GM18870 (cell line): ENCODE data around the gene GPATCH3.
"Not testable (repeated sequence)": the region's sequence is repeated elsewhere in the genome, so short reads cannot be mapped to it uniquely, and the experiment has no call there.

Experiments used
- ATAC-seq: cut with Tn5 transposase; IDR thresholded peaks from one replicate; pipeline ENCODE4 v1.9.1; 2021; ENCODE audit warnings: moderate library complexity; ENCODE audit not compliant: unreplicated experiment

Gene GPATCH3, protein sequence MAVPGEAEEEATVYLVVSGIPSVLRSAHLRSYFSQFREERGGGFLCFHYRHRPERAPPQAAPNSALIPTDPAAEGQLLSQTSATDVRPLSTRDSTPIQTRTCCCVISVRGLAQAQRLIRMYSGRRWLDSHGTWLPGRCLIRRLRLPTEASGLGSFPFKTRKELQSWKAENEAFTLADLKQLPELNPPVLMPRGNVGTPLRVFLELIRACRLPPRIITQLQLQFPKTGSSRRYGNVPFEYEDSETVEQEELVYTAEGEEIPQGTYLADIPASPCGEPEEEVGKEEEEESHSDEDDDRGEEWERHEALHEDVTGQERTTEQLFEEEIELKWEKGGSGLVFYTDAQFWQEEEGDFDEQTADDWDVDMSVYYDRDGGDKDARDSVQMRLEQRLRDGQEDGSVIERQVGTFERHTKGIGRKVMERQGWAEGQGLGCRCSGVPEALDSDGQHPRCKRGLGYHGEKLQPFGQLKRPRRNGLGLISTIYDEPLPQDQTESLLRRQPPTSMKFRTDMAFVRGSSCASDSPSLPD

DNA sequence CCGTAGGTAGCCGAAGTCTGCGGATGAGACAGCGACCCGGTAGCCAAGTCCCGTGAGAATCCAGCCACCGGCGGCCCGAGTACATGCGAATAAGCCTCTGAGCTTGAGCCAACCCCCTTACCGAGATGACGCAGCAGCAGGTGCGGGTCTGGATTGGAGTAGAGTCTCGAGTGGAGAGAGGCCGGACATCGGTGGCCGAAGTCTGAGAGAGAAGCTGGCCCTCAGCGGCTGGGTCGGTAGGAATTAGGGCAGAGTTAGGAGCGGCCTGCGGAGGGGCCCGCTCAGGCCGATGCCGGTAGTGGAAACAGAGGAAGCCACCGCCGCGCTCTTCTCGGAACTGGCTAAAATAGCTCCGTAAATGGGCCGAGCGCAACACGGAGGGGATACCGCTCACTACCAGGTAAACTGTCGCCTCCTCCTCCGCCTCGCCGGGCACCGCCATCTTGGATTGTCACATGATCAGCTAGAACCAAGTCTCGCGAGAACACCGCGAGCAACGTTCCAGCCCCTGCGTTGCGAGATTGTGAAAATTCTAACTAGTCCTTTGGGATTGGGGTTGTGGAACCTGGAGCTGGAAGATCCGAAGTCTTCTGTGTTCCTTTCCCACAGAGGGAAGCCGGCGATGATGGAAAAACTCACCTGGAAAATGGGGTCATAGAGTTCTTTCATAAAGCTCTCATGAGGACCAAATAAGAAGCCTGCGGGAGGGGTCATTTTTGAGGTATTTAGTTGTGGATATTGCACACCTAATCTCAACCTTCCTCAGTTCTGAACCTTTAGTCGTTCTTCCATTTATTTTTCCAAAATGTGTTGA is at the start of gene GPATCH3:
TSS of gene GPATCH3 (minus strand) at position 467 of the 814 bp plus-strand sequence. CDS start at position 442, 25 bp downstream.
- ATAC-seq, result peak; percentile 77

DNA sequence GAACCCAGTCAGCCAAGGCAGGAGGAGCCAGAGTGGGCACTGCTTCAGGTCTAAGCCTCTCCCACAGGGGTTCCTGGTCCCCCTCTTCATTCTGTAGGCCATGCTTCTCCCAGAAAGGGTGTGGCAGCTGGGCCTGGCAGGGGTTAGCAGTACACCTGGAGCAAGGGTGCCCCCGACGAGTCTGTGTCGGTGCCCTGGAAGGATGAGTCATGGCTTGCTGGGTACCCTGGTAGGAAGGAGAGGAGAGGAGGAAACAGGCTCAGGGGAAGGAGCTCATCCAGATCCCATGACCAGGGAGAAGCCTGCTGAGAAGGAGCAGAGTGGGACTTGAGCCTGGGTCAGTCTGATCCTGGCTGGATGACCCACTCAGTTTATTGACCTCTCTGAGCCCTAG is 49.7 kb upstream of the GPATCH3 start:
- no peak for ATAC-seq

DNA sequence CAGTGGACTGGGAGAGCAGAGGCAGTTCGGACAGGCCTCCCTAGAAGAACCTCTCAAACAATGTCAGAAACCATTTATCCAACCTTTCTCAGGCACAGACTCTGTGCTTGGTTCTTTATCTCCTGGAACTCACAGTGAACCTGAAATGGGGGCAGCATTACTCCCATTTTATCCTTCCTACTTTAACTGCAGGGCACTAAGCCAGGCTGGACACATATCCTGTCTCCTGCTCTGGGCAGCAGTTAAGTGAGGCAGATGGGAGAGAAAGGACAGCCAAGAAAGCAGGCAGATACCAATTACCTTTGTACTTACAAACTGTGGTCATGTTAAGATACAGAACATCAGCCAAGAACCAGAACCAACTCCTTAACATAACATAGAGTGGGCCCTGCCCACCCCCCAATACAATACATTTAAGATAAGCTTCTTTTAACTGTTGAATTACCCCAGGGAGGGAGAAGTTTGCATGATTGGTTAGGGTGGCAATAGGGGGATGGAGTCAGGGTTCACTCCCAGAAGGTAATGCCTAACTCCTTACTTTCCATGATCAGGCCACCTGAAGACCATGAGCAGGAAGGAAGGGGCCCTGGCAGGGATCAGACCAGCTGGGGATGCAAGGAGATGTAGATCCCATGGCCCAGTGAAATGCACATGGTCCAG is 49.1 kb upstream of the GPATCH3 start:
- ATAC-seq, result no peak

DNA sequence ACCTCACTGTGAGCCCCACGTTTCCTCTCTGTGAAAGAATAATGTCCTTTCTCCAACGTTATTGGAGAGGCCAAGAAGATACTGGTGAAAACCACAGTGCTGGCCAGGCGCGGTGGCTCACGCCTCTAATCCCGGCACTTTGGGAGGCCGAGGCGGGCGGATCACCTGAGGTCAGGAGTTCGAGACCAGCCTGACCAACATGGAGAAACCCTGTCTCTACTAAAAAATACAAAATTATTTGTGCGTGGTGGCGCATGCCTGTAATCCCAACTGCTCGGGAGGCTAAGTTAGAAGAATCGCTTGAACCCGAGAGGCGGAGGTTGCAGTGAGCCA is 48.4 kb upstream of the GPATCH3 start:
- not testable (repeated sequence) for ATAC-seq

DNA sequence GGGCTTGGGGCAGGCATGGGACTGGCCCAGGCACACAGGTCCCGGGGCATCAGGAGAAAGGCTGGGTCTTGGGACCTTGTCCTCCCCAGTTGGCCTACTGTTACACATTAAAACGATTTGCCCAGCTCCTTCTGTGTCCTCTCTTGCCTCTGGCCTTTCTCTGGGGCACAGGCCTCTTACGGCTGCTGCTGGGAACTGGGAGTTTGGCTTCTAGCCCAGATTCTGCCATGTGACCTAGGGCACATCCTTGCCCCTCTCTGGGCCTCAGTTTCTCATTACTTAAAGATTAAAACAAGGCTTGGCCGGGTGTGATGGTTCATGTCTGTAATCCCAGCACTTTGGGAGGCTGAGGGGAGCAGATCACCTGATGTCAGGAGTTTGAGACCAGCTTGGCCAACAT is 46.0 kb upstream of the GPATCH3 start:
- no peak for ATAC-seq

DNA sequence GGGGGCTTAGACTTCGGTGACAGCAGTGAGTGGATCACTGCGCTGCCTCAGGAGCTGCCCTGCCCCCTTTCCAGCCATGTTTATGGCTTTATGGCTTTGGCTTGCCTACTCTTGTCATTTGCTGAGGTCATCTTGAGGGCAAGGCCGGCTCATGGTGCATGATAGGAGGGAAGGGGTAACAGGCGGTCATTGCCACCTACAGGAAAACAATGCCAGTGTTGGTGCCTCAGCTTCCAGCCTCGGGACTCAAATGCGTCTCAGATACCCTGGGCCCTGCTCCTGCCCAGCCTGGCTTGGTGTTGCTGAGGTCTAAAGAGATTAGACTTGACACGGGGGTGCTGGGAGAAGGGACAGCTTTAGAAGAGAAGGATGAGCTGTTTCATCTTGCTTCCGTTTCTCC is 45.5 kb upstream of the GPATCH3 start:
- ATAC-seq, result no peak

DNA sequence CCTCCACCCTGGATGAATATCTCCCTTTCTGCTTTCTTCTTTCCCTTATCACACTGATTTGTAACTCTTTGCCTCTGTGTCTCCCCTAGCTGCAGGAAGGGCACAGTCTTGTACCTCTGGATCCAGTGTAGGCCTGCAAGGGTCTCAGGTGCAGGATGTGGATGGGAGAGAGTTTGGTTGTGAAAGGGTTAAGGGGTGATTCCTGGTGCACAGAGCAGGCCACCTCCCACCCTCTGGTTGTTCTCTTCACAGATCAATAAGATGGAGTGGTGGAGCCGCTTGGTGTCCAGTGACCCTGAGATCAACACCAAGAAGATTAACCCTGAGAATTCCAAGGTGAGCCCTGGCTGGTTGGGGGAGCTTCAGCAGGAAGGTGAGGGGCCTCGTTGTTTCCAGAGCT is 44.9 kb upstream of the GPATCH3 start:
- ATAC-seq, result no peak

DNA sequence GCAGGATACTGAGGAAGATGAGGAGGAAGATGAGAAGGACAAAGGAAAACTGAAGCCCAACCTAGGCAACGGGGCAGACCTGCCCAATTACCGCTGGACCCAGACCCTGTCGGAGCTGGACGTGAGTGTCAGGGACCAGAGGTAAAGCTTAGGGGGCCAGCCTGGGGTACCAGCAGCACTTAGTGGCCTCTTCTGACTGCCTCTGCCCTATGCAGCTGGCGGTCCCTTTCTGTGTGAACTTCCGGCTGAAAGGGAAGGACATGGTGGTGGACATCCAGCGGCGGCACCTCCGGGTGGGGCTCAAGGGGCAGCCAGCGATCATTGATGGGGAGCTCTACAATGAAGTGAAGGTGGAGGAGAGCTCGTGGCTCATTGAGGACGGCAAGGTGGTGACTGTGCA is 42.4 kb upstream of the GPATCH3 start:
- ATAC-seq, result no peak

DNA sequence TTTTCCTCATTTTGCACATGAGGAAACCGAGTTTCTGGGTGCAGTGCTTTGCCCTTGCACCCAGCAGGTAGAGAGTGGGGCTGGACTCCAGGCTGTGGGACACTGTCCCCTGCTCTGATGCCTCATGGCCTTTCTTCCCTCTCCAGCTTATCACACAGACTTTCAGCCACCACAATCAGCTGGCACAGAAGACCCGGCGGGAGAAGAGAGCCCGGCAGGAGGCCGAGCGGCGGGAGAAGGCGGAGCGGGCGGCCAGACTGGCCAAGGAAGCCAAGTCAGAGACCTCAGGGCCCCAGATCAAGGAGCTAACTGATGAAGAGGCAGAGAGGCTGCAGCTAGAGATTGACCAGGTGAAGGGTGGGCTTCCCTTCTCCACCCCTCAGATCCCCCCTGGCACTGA is 41.0 kb upstream of the GPATCH3 start:
- ATAC-seq, result no peak

DNA sequence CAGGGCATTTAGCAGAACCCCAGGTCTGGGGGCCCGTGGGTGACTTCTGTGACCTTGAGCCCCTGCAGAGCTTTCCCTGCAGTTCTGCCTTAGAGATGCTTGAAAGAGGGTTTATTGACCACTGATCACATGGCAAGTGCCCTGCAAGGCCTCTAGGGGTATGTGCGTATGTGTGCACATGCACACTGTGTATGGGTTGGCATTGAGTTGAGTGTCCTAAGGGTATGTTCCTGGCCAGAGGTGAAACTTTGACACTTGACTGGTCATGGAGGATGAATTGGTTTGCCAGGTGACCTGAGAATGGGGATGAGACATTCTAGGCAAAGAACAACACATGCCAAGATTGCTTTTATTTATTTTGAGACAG is 38.4 kb upstream of the GPATCH3 start:
- ATAC-seq, result no peak

DNA sequence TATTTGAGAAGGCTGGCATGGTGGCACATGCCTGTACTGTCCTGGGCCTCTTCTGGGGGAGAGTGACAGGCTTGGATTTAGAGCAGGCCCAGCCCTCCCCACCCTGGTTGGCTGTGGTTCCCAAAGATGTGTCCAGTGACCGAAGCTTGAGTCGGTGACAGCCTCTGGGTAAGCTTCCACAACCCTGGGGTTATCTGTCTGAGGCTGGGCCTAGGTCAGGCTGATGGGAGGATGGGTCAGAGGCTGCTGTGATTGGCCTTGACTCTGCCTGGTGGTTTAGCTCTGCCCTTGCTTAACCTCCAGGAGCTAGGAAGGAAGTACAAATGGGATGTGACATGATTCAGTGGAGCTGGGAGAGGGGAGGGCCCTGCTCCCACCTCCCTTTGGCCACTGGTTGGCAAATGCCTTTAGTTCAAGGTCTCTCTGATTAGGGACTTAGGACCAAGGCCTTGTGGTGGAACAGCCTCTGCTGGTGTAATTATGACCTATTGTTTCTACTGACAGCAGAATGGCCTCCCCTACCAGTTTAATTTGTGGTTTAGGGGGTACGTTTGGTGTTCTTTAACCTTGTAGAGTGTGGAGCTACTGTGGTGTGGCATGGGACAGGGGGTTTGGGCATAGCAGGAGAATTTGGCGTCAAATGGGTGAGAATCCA is 37.9 kb upstream of the GPATCH3 start:
- ATAC-seq, result no peak

DNA sequence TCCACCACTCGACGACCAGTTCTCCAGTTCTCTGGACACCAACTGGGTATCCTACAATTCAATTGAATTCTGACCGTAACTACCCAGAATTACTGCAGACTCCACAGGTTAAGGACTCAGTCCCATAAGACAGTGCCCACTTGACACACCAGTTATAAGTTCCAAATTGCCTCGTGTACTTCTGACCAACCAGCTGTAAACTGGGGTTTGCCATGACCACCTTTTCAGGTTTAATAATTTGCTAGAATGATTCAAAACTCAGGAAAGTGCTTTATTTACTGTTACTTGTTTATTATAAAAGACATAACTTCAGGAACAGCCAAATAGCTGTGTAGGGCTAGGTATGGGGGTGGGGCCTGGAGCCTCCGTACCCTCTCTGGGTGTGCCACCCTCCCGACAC is 36.6 kb upstream of the GPATCH3 start:
- ATAC-seq, result no peak

DNA sequence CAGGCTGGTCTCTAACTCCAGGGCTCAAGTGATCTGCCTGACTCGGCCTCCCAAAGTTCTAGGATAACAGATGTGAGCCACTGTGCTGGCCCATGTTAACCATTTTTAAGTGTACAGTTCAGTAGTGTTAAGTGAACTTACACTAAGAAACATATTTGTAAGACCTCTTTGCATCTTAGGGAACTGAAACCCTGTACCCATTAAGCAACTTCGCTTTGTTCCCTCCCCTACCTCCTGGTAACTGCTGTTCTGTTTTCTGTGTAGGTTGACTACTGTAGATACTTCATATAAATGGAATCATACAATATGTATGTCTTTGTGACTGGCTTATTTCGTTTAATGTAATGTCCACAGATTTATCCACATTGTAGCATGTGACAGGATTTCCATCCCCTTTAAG is 32.3 kb upstream of the GPATCH3 start:
- no peak for ATAC-seq

DNA sequence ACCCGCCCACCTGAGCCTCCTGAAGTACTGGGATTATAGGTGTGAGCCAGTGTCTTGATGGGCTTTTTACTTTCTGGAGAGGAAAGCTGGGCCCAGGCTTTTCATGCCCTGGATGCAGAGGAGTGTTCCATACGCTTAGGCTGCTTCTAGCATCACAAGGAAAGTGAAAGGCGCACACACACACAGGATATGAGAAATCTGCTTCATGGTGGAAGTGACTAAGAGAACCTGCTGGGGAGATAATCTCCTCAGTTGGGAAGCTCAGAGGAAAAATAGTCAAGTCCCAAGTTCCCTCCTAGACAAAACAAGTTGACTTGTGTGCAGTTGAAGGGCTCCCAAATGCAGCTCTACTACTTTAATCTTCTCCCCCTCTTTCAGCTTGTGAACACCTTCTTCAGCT is 23.4 kb upstream of the GPATCH3 start:
- no peak for ATAC-seq

DNA sequence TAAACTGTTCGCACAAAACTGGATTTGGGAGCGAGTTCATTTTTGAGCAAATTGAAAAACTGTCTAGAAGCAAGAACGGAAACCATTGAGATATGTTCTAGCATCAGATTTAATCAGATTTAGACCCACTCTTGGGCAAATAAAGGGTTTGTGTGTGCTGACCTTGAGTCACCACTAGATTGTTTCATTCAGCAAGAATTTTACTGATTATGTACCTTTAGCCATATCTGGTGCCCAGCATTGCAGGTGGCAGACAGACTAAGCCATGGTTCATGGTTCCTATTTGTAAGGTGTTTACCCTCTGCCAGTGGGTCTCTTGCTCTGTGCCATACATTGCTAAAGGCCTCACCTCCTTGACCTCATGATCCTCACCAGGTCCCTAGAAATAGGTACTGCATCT is 22.6 kb upstream of the GPATCH3 start:
- ATAC-seq, result no peak

DNA sequence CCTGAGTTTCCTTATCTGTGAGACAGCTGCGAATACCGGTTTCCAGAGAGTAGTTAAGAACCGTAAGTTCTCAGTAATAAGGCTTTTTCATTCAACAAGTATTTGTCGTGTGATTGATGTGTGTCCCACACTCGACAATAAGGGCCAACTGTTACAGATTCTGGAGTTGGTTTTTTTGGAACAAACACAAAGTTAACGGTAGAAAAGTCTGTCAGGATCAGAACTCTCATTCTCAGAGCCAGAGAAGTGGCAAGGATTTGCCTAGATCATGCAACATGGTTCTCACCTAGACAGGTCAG is 22.1 kb upstream of the GPATCH3 start:
- ATAC-seq, result no peak

DNA sequence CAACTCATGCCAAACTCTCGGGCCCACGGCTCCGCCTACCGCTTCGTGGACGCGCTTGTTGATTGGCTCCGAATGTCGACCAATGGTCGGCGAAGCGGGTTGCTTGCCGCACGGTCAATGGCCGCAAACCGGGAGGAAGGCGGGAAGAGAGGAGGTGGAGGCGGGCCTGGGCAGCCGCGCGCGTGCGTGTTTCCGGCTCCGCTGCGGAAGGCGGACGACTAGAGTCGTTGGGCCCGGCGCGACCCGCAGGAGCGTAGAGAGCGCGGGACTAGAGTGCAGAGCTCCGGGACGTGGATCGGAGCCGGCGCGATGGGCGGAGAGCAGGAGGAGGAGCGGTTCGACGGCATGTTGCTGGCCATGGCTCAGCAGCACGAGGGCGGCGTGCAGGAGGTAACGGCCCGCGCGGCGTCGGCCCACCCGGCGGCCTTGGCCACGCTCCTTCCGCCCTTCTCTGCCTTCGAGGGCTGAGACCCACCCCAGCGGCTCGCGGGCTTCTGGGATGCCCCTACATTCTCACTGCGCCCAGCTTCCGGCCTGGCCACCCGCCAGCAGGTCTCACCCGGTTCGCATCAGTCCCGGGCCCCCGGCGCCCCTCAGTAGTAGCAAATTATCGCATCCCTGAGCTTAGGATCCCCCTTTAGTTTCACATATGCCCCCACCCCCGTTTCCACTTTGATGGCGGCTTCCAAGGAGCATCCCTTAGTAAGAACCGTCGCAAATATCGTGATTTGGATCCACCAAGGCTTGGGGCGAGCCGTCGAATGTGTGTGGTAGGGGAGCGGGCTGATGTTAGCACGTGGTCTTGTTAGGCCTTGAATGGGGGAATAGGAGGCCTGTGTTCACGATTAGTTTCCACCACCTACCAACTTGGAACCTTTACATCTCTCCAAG is 21.5 kb upstream of the GPATCH3 start, which contains the start of gene NUDC:
TSS of gene NUDC (plus strand) at position 204 of the 891 bp plus-strand sequence. CDS start at position 310, 106 bp downstream.
- peak; percentile 82 for ATAC-seq

DNA sequence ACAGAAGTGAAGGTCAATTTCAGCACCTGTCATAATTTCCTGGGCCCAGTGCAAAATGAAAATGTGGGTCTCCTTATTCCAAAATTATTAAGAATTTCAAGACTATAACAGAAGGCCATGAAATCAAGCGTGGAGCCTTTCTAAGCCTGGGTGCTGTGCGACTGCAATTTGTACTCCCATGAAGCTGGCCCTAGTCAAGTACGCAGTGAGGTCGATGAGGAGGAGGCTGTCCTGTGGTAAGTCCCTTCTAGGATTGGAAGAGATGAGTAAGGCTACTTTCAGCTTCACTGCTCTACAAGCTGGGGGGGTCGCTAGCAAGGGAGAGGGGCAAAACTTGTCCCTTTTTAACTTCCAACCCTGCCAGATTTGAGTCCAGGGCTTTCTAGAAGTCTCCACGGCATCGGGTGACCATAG is 20.9 kb upstream of the GPATCH3 start:
- no peak for ATAC-seq

DNA sequence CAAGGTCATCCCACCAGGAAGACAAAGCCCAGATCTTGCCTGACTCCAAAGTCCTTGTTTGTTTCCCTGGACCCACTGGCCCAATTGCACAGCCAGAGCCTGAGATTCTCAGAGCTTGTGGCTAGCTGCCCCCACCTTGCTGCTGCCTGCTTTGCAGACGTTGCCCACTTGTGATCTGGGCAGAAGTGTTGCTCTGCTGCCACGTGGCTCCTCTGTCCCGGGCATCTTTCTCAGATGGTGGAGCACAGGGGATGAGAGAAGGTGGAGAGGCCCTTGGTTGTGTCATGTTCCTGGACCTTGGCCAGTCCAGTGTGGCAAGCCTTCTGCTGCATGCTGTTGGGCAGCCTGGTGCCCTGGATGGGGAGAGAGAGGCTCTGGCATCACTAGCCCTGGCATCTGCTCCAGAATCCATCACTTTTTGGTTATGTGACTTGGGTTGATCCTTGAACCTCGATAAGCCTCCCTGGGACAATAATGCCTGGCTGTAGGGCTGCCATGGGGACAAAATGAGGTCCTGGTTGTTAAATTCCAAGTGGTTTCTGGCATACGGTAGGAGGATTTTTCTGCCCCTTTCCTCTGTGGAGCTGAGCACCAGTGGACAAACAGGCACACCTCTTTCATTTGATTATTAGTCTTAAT is 15.1 kb upstream of the GPATCH3 start:
- no peak for ATAC-seq
